ENCODE data around the gene DHRSX. TPM values are rescaled to one million over a fixed set of nuclear protein-coding genes. Genes with fewer than 3 reads are reported as not detected.
A peak's percentile ranks its signal among the peaks of the same experiment; 100 is the strongest.
"Not testable (repeated sequence)": the region's sequence is repeated elsewhere in the genome, so short reads cannot be mapped to it uniquely, and the experiment has no call there.

Gene DHRSX
- polyA plus RNA-seq, 1 donor from 2014 or later, result 27.5 TPM

DNA sequence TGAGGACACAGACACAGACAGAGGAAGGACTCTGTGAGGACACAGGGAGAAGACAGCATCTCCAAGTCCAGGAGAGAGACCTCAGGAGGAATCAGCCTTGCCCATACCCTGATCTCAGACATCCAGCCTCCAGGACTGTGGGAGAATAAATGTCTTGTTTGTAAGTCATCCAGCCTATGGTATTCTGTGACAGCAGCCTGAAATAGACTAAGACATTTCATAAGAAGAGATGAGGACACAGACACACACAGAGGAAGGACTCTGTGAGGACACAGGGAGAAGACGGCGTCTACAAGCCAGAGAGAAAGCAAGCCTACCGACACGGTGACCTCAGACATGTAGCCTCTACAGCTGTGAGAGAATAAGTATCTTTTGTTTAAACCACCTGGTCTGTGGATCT, 112.1 kb downstream of the DHRSX start:
- H3K27ac Mint-ChIP-seq, result no peak overlapping the region
- peaks cover 0 to 2% (median 0%) of the 10 kb centered on the region in 3 donors for H3K4me1 Mint-ChIP-seq
- no peak overlapping the region for H3K4me3 Mint-ChIP-seq
- H3K36me3 Mint-ChIP-seq, result peaks cover 11% of the 10 kb centered on the region
- peaks cover 0 to 10% (median 2%) of the 10 kb centered on the region in 3 donors for H3K9me3 Mint-ChIP-seq
- H3K27me3 Mint-ChIP-seq, result no peaks in the 10 kb centered on the region

DNA sequence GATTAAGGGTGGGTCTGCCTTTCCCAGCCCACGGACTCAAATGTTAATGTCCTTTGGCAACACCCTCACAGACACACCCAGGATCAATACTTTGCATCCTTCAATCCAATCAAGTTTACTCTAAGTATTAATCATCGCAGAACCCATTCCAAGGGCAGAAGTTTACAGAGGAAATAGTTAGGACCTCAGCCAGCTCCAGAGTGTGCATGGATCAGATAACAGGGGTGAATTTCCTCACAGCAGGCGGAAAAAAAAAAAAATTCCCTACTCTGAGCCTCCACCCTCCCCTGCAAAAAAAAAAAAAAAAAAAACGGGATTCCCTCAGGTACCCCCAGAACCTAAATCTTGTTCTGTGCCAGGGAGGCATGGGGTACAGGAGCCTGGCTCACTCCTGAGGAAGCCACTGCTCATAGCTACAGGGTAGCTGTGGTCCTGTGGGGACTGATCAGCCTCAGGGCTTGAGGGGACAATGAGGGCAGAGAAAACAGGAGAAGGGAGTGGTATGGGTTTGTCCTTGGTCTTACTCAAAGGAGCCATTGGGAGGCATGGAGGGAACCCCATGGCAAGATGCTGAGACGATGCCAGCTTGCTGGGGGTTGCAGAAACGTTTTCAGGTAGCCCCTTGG, 113.0 kb downstream of the DHRSX start:
- Mint-ChIP-seq H3K27me3 (no peaks in the 10 kb centered on the region), H3K4me3 (no peak overlapping the region), H3K27ac (no peak overlapping the region), H3K36me3 (peaks cover 11% of the 10 kb centered on the region), H3K9me3 (peaks cover 0 to 10% (median 2%) of the 10 kb centered on the region in 3 donors), H3K4me1 (peaks cover 0 to 2% (median 0%) of the 10 kb centered on the region in 3 donors)

DNA sequence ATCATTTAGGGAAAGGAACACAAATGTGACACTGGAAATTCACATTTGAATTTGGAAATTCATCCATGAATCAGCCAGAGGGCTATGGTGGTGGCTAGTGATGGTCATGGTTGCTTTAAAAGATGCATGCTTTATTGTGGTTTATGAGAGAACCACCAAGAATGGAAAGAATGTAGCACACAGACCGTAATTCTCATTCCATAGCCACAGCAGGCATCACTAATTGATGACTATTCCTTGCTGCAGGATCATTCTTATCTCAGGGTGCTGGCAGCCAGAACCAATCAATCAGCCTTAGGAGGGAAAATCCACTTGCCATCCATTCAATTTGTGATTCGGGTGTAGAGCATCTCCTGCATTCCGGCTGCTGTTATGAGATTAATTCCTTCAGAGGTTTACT, 115.6 kb downstream of the DHRSX start:
- H3K27ac Mint-ChIP-seq, result no peak overlapping the region
- no peak overlapping the region for H3K4me3 Mint-ChIP-seq
- H3K4me1 Mint-ChIP-seq, result peaks cover 0 to 2% (median 0%) of the 10 kb centered on the region in 3 donors
- peaks cover 4% of the 10 kb centered on the region for H3K36me3 Mint-ChIP-seq
- H3K9me3 Mint-ChIP-seq, result no peaks in the 10 kb centered on the region
- H3K27me3 Mint-ChIP-seq, result no peaks in the 10 kb centered on the region

GRCh38 chrX:2384486-2384885, 116.3 kb downstream of the DHRSX start:
- Mint-ChIP-seq H3K4me3 (no peak overlapping the region), H3K4me1 (peaks cover 0 to 2% (median 0%) of the 10 kb centered on the region in 3 donors), H3K27ac (no peak overlapping the region), H3K9me3 (no peaks in the 10 kb centered on the region), H3K36me3 (peaks cover 4% of the 10 kb centered on the region), H3K27me3 (no peaks in the 10 kb centered on the region)

DNA sequence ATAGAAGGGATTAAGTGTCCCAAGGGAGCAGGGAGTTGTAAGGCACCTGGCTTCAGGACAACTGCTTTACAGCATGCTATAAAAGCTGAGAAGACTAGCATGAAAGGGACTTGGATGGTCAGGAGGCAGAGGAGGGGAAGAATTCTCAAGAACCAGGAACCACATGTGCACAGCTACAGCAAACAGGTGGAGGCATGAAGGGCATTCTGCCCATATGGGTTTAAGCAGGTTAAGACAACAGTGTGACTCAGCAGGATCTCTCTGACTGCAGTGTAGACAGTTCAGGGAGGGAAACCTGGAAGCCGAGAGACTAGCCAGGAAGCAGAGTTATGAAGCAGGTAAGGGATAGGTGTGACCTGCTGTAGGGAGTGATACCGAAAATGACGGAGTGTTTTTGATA, 117.0 kb downstream of the DHRSX start:
- peaks cover 3% of the 10 kb centered on the region for H3K36me3 Mint-ChIP-seq

GRCh38 chrX:2383144-2383543, 117.6 kb downstream of the DHRSX start:
- no peak overlapping the region for H3K4me3 Mint-ChIP-seq
- no peak overlapping the region for H3K27ac Mint-ChIP-seq
- H3K4me1 Mint-ChIP-seq, result no peaks in the 10 kb centered on the region
- H3K36me3 Mint-ChIP-seq, result peaks cover 2% of the 10 kb centered on the region
- no peaks in the 10 kb centered on the region for H3K27me3 Mint-ChIP-seq
- H3K9me3 Mint-ChIP-seq, result no peaks in the 10 kb centered on the region

More for the DNA sequence above, 117.0 kb downstream of the DHRSX start:
- no peak overlapping the region for H3K27ac Mint-ChIP-seq
- H3K27me3 Mint-ChIP-seq, result no peaks in the 10 kb centered on the region
- no peaks in the 10 kb centered on the region for H3K9me3 Mint-ChIP-seq
- peaks cover 0 to under 1% (median 0%) of the 10 kb centered on the region in 3 donors for H3K4me1 Mint-ChIP-seq
- H3K4me3 Mint-ChIP-seq, result no peak overlapping the region

- H3K27ac Mint-ChIP-seq, H3K4me1 Mint-ChIP-seq, H3K36me3 Mint-ChIP-seq, H3K4me3 Mint-ChIP-seq, H3K9me3 Mint-ChIP-seq, H3K27me3 Mint-ChIP-seq: not testable (repeated sequence)
These were observed 118.2 kb downstream of the DHRSX start for GRCh38 chrX:2382433-2383048.

GRCh38 chrX:2376166-2376565, 124.6 kb downstream of the DHRSX start:
- H3K36me3 Mint-ChIP-seq, result peaks cover 4% of the 10 kb centered on the region
- H3K27ac Mint-ChIP-seq, result no peak overlapping the region
- H3K4me1 Mint-ChIP-seq, result no peaks in the 10 kb centered on the region
- H3K9me3 Mint-ChIP-seq, result no peaks in the 10 kb centered on the region
- no peaks in the 10 kb centered on the region for H3K27me3 Mint-ChIP-seq
- H3K4me3 Mint-ChIP-seq, result no peak overlapping the region

DNA sequence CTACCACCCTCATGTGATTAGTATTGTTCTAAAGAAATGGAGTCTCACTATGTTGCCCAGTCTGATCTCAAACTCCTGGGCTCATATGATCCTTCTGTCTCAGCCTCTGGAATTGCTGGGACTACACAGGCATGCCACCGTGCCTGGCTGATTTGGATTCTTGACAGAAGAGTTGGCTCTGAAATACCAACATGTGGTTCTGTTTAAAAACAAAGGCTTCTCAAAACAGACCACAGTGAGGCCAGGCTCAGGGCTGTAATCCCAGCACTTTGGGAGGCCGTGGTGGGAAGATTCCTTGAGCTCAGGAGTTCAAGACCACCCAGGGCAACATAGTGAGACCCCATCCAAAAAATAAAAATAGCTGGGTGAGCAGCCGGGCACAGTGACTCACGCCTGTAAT, 126.7 kb downstream of the DHRSX start:
- H3K4me3 Mint-ChIP-seq, result no peak overlapping the region
- H3K9me3 Mint-ChIP-seq, result no peaks in the 10 kb centered on the region
- no peaks in the 10 kb centered on the region for H3K4me1 Mint-ChIP-seq
- H3K27me3 Mint-ChIP-seq, result no peaks in the 10 kb centered on the region
- peaks cover 7% of the 10 kb centered on the region for H3K36me3 Mint-ChIP-seq
- H3K27ac Mint-ChIP-seq, result peak overlapping the region in 1 of 3 donors; percentile 71

- Mint-ChIP-seq H3K27me3 (no peaks in the 10 kb centered on the region), H3K4me1 (no peaks in the 10 kb centered on the region), H3K9me3 (no peaks in the 10 kb centered on the region), H3K36me3 (peaks cover 7% of the 10 kb centered on the region), H3K4me3 (no peak overlapping the region), H3K27ac (no peak overlapping the region)
These were observed 127.2 kb downstream of the DHRSX start for GRCh38 chrX:2373615-2374014.

DNA sequence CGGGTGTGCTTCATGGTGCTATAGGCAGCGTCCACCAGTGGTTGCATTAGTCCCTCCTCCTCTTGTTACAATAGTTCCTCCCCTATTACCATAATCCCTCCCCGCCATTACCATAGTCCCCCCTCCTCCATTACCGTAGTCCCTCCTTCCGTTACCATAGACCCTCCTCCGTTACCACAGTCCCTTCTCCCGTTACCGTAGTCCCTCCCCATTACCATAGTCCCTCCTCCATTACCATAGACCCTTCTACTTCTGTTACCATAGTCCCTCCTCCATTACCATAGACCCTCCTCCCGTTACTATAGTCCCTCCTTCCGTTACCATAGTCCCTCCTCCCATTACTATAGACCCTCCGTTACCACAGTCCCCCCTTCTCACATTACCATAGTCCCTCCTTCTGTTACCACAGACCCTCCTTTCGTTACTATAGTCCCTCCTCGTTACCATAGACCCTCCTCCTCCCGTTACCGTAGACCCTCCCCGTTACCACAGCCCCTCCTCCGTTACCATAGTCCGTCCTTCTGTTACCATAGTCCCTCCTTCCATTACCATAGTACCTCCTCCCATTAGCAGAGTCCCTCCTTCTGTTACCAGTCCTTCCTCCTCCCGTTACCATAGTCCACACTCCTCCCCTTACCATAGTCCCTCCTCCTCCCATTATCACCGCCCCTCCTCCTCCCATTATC, 129.6 kb downstream of the DHRSX start:
- Mint-ChIP-seq H3K36me3 (peaks cover 9% of the 10 kb centered on the region), H3K4me1 (no peaks in the 10 kb centered on the region), H3K27me3 (no peaks in the 10 kb centered on the region), H3K4me3 (no peak overlapping the region), H3K27ac (no peak overlapping the region), H3K9me3 (no peaks in the 10 kb centered on the region)

DNA sequence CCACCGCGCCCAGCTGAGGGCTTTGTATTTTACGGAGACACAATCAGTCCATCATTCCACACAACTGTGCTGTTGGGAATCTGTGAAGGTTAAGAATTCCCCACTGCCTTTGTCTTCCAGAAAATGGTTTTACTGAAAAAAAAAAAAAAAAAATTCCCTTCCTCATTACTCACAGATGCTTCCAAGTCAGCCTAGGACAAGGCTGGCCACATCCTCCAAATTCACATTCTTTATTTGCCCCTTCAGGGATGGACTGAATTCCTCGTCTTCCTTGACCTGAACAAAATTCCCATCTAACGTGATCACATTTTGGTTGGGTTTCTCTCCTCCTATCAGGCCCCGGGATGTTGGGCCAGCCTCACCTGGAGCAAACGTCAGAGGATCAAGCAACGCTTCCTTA, 130.3 kb downstream of the DHRSX start:
- Mint-ChIP-seq H3K9me3 (no peaks in the 10 kb centered on the region), H3K27ac (no peak overlapping the region), H3K27me3 (no peaks in the 10 kb centered on the region), H3K36me3 (peaks cover 9% of the 10 kb centered on the region), H3K4me3 (peak overlapping the region in 2 of 4 donors; percentile 11 to 54), H3K4me1 (no peaks in the 10 kb centered on the region)

GRCh38 chrX:2369206-2369605, 131.6 kb downstream of the DHRSX start:
- Mint-ChIP-seq H3K27ac (no peak overlapping the region), H3K27me3 (no peaks in the 10 kb centered on the region), H3K4me3 (no peak overlapping the region), H3K9me3 (no peaks in the 10 kb centered on the region), H3K36me3 (peaks cover 9% of the 10 kb centered on the region), H3K4me1 (no peaks in the 10 kb centered on the region)

- no peak overlapping the region for H3K4me3 Mint-ChIP-seq
- H3K27me3 Mint-ChIP-seq, result no peaks in the 10 kb centered on the region
- H3K4me1 Mint-ChIP-seq, result peaks cover 0 to 8% (median 4%) of the 10 kb centered on the region in 3 donors
- H3K9me3 Mint-ChIP-seq, result peaks cover 2 to 7% (median 5%) of the 10 kb centered on the region in 3 donors
- peaks cover 6% of the 10 kb centered on the region for H3K36me3 Mint-ChIP-seq
- no peak overlapping the region for H3K27ac Mint-ChIP-seq
These were observed 140.0 kb downstream of the DHRSX start for GRCh38 chrX:2360731-2361130.

GRCh38 chrX:2359522-2359921, 141.3 kb downstream of the DHRSX start:
- H3K27ac Mint-ChIP-seq, H3K36me3 Mint-ChIP-seq, H3K4me1 Mint-ChIP-seq, H3K4me3 Mint-ChIP-seq, H3K27me3 Mint-ChIP-seq, H3K9me3 Mint-ChIP-seq: not testable (repeated sequence)

All from IgD-negative memory B cell (primary cell).